HG03139 (cell line): ENCODE measurements around the gene PAXX.
A peak's percentile ranks its signal among the peaks of the same experiment; 100 is the strongest.

ENCODE experiments used
- ATAC-seq: cut with Tn5 transposase; IDR thresholded peaks from one replicate; pipeline ENCODE4 v1.9.1; 2021; ENCODE audit not compliant: unreplicated experiment

The PAXX gene

DNA sequence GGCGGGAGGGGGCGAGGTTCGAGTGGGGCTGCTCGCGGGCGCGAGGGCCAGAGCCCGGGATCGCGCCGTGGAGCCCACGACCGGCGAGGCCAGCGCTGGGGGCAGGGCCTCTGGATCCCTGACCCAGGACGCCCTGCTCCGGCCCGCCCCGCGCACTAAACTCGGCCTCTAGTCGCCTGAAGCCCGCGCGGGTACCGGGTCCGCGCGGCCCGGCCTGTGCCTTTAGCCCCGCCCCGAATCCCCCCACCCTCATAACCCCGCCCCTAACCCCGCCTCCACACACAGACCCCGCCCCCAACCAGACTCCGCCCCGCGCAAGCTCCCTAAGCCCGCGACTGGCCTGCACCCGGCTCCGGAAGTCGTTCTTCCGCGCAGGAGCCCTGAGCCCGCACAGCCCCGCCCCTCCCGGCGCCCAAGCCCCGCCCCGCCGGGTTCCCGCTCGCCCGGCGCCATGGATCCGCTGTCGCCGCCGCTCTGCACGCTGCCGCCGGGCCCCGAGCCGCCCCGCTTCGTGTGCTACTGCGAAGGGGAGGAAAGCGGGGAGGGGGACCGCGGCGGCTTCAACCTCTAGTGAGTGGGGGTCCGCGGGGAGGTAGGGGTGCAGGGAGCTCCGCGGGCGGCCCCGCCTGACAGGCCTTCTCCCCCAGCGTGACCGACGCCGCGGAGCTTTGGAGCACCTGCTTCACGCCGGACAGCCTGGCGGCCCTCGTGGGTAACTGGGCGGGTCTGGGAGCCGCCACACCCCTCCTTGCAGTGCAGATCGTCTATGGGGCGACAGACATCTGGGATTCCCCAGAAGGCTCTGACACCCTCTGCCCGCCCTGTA, at the start of gene PAXX:
PAXX (plus strand) TSS at position 430 of the 826 bp plus-strand sequence; CDS start at position 452, 22 bp downstream.
- peak; percentile 68 for ATAC-seq

DNA sequence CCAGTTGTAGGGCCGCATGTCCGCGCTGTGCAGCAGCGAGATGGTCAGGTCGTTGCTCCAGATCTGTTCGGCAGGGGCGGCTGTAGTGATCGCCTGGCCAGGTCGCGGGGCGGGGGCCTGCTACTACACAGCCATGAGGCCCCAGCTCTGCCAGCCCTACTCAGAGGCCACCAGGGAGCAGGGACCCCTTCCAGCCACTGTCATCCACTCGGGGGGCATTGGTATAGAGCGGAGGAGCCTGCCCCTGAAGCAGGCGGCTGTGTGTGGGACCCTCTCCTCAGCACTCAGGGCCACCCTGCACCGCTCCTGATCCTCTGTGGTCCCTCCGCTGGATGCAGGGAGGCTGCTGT, 49.4 kb upstream of the PAXX start:
- ATAC-seq: no peak

DNA sequence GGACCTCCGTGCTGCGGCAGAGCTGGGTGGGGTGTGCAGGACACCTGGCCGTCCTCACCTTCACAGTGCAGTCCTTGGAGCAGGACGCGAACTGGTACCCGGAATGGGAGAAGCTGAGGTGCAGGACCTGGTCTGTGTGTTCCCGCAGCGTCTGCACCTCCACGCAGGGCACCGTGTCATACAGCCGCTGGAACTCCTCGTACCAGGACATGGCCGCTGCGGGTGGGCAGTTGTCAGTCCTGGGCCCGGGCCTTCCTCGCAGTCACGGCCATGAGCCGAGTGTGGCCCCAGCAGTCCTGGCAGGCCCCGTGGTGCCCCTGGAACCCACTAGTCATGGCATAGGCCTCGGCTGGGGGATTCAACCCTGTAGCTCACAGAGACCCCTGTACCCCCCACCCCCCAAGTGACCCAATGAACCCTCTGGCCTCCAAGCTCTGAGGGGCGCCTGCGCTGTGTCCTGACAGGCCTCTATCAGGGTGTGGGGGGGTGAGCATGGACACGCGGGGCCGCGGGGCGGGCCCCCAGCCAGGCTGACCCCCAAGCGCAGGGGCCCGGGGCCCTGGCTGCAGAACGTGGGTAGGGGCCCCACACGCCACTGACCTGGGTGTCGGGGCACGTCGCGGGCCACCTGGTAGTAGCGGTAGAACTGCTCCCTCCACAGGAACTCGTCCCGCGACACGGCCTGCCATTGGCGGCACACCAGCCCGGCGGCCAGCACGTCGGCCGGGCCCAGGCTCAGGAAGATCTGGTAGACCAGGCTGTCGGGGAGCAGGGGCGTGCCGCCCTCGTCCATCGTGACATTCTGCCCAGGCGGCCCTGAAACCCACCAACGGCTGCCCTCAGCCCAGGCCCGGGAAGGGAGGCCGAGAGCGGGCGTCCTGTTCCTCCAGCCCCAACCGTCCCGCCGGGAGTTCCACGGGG, 48.7 kb upstream of the PAXX start:
- ATAC-seq: peak; percentile 9

- peak; percentile 25 for ATAC-seq
These were observed 48.1 kb upstream of the PAXX start for GRCh38 chr9:136944212-136944518.

DNA sequence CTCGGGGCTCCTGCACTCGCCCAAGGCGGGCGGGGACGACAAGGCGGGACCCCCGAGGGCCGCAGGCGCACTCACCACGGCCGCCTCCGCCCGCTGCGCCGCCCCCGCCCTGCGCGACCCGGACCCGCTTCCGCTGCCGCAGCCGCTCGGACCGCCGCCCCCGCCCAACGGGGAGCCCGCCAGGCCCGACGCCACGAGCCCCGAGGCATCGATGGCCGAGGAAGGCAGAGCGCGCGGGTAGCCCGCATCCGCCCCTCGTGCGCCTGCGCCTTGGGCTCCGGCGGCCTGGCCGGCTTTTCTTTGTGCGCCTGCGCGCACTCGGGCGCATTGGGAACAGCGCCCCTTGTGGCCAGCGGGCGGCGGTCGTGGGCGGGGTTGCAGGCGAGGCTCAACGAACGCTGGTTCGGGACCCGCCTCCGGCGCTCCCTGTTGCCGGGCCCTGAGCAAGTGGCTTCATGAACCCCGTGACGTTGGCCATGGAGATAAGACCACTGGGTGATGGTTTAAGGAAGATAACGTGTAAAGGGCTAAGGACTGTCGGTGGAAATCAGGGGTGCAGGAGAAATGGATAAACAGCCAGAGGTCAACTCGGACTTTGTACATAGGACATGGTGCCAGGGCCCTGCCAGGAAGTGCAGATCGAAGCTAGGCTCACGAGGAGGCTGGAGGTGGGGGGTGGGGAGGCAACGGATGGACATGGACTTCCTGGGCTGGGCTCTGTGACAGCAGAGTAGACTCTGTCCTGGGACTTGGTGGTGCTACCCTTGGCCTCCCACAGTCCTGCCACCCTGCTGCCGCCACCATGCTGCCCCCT, 47.5 kb upstream of the PAXX start, which contains the start of the genes C8G and FBXW5:
C8G (plus strand) TSS at position 725 of the 814 bp plus-strand sequence; CDS start at position 803, 78 bp downstream.
FBXW5 (minus strand) TSS at position 220 of the 814 bp plus-strand sequence. CDS start 655 bp downstream, outside the sequence.
- peak; percentile 66 for ATAC-seq

DNA sequence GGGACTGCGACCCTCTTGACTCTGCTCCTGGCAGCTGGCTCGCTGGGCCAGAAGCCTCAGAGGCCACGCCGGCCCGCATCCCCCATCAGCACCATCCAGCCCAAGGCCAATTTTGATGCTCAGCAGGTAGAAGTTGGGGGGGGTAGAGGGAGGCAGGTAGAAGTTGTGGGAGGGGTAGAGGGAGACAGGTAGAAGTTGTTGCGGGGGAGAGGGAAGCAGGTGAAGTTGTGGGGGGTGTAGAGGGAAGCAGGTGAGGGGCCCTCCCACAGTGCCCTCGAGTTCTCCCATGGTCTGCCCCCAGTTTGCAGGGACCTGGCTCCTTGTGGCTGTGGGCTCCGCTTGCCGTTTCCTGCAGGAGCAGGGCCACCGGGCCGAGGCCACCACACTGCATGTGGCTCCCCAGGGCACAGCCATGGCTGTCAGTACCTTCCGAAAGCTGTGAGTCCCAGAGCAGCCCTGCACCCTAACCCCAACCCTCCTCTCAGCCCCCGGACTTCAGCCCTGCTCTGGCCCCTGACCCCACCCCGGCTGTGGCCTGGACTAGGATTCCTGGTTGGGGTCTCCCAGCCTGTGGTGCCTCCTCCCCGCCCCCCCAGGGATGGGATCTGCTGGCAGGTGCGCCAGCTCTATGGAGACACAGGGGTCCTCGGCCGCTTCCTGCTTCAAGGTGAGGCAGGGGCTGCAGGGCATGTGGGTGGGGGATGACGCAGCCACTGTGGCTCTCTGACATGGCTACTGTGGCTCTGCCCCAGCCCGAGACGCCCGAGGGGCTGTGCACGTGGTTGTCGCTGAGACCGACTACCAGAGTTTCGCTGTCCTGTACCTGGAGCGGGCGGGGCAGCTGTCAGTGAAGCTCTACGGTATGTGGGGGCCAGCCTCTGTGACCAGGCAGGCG, 46.6 kb upstream of the PAXX start:
- no peak for ATAC-seq

DNA sequence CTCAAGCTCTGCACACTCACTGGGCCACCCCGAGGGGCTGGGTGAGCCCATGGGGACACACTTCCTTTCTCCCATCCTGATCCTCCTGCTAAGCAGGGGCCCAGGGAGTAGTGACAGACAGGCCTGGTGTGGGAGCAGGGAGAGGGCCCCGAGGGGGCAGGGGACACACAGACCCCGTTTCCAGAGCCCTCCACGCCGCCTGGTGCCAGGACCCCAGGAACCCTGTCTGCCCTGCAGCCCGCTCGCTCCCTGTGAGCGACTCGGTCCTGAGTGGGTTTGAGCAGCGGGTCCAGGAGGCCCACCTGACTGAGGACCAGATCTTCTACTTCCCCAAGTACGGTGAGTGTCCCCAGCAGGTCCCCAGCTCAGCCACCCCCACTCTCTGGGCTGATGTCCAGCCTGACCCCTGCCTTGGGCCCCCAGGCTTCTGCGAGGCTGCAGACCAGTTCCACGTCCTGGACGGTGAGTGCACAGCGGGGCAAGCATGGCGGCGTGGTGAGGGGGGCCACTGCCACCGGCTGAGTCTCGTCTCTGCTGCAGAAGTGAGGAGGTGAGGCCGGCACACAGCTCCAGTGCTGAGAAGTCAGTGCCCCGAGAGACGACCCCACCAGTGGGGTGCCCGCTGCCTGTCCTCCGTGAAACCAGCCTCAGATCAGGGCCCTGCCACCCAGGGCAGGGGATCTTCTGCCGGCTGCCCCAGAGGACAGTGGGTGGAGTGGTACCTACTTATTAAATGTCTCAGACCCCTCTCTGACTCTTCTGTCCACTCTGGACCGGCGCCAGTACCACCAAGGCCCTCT, 45.8 kb upstream of the PAXX start:
- no peak for ATAC-seq

GRCh38 chr9:136947028-136947891, 45.0 kb upstream of the PAXX start:
- no peak for ATAC-seq

- ATAC-seq: no peak
These were observed 44.2 kb upstream of the PAXX start for GRCh38 chr9:136947955-136948510.

GRCh38 chr9:136949239-136949816, 42.9 kb upstream of the PAXX start:
- no peak for ATAC-seq

DNA sequence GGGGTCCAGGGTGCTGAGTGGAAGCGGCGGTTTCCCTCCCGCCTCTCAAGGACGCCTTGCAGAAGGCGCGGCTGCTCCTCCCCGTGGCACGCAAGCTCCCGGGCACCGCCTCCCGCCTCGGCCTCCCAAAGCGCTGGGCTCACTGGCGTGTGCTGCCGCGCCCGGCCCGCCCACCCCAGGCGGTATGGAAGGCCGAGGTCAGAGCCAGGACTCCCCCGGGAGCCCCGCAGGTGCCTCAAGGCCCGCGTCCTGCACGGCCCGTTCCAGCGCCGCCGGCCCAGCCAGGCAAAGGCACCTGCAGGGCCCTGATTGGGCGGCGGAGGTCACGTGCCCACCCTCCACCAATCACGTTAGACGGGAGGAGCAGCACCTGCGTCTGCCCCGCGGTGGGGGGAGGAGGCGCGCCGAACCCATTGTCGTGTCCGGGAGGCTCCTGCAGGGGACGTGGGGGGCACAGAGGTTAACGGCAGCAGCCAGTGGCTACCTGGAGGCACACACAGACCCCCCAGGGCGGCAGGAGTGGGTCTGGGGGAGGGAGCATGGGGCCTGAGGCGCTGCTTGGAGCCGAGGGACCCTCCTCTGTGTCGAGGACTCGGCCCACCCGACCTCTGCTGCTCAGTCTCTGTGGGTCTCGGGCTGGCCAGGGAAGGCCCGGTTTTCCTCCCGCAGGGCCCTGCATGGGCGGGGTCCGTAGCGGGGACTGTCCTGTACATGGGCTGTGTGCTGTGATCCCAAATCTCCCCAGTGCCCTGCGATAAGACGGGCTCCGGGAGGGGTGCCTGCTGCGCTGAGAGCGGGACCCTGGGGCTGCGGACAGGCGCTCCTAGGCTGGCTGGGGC, 42.2 kb upstream of the PAXX start:
- peak; percentile 84 for ATAC-seq

- no peak for ATAC-seq
These were observed 41.5 kb upstream of the PAXX start for GRCh38 chr9:136950656-136951276.

- ATAC-seq: no peak
These were observed 40.5 kb upstream of the PAXX start, which contains the start of gene LCN12 for GRCh38 chr9:136951541-136952320. TSS of gene LCN12 (plus strand) at chr9:136952273. CDS start at chr9:136952328, 55 bp downstream.

GRCh38 chr9:136952321-136952850, 39.8 kb upstream of the PAXX start:
- no peak for ATAC-seq
